NOMO-1 treated with DMSO at 0.1 percent for 48 hours (cell line): ENCODE measurements around the gene STAB1.

Experiments used
- DNase-seq: peaks from one replicate; lab custom pipeline; 2025; ENCODE audit not compliant: unreplicated experiment; lab: John Stamatoyannopoulos, UW

STAB1 gene

GRCh38 chr3:52494886-52495495 lies at the start of gene STAB1:
Gene STAB1 (plus strand): TSS chr3:52495338. CDS start chr3:52495414, 76 bp downstream.
- DNase-seq = no peak

GRCh38 chr3:52446042-52446441 lies 49.1 kb upstream of the STAB1 start:
- DNase-seq = no peak

GRCh38 chr3:52446631-52447511 lies 48.3 kb upstream of the STAB1 start:
- peak; percentile 38 for DNase-seq

GRCh38 chr3:52447512-52448355 lies 47.4 kb upstream of the STAB1 start:
- no peak for DNase-seq

DNA sequence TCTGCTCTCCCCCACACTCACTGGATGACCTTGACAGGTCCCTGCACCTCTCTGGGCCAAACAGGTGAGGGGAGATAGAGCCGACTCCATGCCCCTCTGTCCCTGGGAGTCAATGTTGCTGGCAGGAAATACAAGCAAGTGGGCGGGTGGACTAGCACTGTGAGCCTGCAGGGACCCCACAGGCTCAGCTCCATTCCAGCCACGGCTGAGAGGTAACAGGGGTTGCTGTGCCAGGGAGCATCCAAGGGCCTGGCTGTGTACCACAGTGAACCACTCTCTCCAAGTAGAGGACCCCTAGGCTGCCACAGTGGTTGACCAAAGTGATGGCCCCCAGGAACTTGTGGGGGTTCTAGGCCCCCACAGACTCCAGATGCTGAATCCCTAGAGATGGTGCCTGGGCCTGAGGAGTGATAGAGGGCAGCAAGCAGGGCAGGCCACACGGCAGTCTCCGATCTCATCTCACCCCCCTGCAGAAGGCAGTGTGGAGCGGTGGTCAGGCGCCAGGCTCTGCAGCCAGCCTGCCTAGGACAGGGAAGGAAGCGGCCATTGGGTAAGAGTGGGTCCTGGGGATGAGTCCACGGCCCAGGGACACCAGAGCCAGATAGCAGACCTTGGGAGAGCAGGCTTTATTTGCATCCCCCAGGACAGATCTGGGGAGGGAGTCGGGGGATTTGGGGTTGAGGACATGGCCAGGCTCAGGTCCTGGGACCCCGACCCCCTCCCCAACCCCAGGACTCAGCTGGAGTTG lies 44.5 kb upstream of the STAB1 start:
- no peak for DNase-seq

GRCh38 chr3:52451237-52452083 lies 43.7 kb upstream of the STAB1 start:
- no peak for DNase-seq

- DNase-seq = no peak
Observed at GRCh38 chr3:52452126-52452525, 43.0 kb upstream of the STAB1 start.

DNA sequence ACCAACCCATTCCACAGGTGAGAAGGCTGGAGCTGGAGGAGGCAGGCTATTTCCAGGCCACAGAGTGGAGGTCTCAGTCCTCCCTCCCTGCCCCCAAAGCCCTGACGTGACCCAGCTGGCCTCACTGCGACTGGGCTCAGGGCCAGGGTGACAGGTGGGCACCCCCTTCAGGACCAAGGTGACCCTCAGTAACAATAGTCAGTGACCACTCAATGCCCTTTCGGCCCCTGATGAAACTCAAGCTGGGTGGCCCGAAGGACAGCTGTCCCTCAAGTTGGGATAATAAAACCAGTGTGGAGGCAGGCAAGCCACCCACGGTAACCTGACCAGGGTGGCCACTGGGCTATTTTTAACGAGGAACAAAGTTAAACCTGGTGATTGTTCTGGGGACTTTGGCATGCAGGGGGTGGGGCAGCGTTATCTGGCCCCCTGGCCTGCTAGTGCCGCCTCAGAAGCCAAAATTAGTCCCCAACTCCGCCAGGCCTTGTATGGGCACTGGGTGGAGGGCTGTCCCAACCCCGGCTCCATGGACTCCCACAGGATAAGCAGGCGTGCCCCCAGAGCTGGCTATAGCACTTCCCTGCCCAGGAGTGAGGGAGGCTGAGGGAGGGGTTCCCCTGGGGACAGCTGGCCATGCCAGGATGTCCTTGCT lies 42.4 kb upstream of the STAB1 start:
- DNase-seq = no peak

- DNase-seq = no peak
Observed at GRCh38 chr3:52453496-52454249, 41.5 kb upstream of the STAB1 start, which contains the start of gene TNNC1. Gene TNNC1 (minus strand): TSS chr3:52454041. CDS start chr3:52454015, 26 bp downstream.

DNA sequence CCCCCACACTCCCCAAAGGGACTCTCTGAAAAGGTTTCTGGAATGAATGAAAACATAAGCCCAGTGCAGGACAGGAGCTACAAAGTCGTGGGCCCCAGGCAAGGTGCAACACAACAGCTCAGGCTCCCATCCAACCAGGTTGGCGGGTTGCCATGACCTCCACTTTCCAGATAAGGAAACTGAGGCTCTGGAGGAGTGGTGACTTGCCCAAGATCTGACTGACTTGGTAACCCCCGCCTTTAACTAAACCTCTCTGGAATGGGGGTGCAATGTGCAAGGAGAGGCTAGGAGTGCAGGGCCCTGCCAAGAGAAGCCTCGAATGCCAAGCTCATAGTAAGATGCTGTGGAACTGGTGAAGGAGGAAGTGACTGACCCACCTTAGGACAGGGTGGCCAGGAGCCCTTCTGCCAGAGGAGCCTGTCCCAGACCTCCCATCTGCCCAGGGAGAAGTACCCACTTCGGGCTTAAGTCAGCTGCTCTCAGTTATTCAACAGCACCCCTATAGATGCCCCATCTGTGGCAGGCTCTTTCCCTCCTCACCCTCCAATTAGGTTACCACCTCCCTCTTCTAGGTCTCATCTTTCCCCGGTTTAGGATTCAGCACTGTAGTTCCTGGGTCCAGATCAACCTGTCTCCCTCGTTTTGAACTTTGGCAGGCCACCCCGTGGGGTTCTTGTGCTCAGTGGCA lies 40.7 kb upstream of the STAB1 start:
- no peak for DNase-seq

- no peak for DNase-seq
Observed at GRCh38 chr3:52454938-52455282, 40.2 kb upstream of the STAB1 start.

GRCh38 chr3:52455283-52456168 lies 39.6 kb upstream of the STAB1 start, which contains the start of gene NISCH:
Gene NISCH (plus strand): TSS chr3:52455604. CDS start chr3:52455642, 38 bp downstream.
- DNase-seq = peak; percentile 70

GRCh38 chr3:52456169-52456799 lies 38.9 kb upstream of the STAB1 start:
- DNase-seq = no peak

DNA sequence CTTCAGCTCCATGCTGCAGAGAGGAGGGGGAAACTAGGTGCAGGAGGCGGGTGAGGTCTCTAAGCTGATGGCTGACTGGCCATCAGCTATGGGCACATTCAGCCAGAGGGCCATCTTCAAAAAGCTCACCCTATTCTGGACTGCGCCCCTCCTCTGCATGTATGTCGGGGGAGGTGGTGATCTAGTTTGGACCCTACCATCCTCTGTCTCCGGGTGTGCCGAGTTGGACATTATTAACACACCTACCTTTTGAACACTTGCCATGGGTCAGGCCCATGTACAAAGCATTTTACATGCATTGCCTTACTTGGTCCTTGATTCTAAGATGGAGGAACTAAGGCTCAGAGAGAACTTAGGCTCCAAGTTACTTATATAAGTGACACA lies 38.3 kb upstream of the STAB1 start:
- no peak for DNase-seq

DNA sequence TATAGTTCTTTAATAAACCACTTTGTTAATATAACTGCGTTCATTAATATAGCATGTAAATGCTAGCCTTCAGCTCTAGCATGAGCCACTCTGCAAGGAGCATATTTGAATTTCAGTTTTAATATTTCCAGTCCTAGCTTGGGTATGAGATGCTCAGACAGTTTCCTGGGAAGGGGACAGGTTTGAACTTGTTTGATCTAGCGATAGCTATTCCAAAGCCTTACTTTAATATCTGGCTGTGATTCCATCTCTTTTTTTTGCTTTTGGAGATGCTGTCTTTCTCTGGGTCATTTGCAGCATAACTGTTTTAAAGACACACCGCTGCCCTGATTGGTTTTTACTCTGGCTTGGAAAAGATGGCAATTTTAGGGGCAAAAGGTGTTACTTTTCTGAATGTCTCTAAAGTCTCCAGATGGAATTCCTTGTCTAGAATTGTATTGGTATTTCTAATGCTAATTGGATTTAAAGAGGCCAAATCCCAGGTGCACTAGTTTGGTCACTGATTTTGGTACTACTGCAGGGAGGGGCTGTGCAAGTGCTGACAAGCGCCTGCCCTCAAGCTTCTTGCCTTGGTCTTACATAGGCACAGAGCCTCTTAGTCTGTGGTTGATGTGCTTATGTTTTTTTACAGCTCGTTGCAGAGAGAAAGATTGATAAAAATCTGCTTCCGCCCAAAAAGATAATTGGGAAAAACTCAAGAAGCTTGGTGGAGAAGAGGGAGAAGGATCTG lies 36.9 kb upstream of the STAB1 start:
- no peak for DNase-seq
